Uterus (tissue), 4 donors: ENCODE data around the gene HECW1. TPM values are rescaled to one million over a fixed set of nuclear protein-coding genes. Genes with fewer than 3 reads are reported as not detected.

Experiments used
- DNase-seq, 2 donors: peaks; one replicate each; pipeline ENCODE4 v3.0.0-alpha.2; 2019 to 2020
- H3K27ac ChIP-seq, 2 donors: fragments of 200-600 bp; sonication (generic); 1 replicate in 1 of 2; 2 replicates in 1 of 2; pipeline ENCODE4 v1.5.1; 2016 to 2018
- H3K27me3 ChIP-seq, 2 donors: fragments of 200-600 bp; sonication (generic); one replicate each; pipeline ENCODE4 v1.5.1; 2018 to 2019; ENCODE audit warnings: control low read depth in 1 of 2
- H3K36me3 ChIP-seq, 2 donors: fragments of 200-600 bp; sonication (generic); one replicate each; pipeline ENCODE4 v1.5.1; 2019; ENCODE audit warnings: control low read depth in 1 of 2
- H3K4me1 ChIP-seq, 2 donors: fragments of 200-600 bp; sonication (generic); one replicate each; pipeline ENCODE4 v1.5.1; 2018 to 2019; ENCODE audit warnings: control low read depth in 1 of 2
- H3K4me3 ChIP-seq, 2 donors: fragments of 200-600 bp; sonication (generic); 1 replicate in 1 of 2; 2 replicates in 1 of 2; pipeline ENCODE4 v1.5.1; 2018 to 2019; ENCODE audit warnings: mild to moderate bottlenecking in 1 of 2
- H3K9me3 ChIP-seq, 2 donors: fragments of 200-600 bp; sonication (generic); one replicate each; pipeline ENCODE4 v1.5.1; 2019; ENCODE audit warnings: control low read depth in 1 of 2
- POLR2A ChIP-seq, 2 donors: fragments of 450-650 bp; IDR thresholded peaks; one replicate each; pipeline ENCODE4 v1.6.1; 2016; ENCODE audit warnings: antibody characterized with exemption in 2 of 2, mild to moderate bottlenecking in 1 of 2, moderate library complexity in 1 of 2
- intact Hi-C: fragments of 100-400 bp; cut with DNase I; formaldehyde crosslinking; loops from one replicate; pipeline ENCODE4 v1.15.1; 2023; ENCODE audit warnings: low total_unique reads
- microRNA-seq: library from miRNA; unstranded; fragments of <30 nt; microRNA quantifications from one replicate; pipeline ENCODE4, GENCODE V29; 2016; ENCODE audit warnings: borderline microRNAs expressed, borderline replicate concordance
- small RNA-seq: library from RNA; depleted of rRNA; stranded (forward); fragments of <200 nt; gene quantifications from one replicate; pipeline ENCODE3, GENCODE V24; 2016
- total RNA-seq, 4 donors: library from RNA; depleted of rRNA in 3 of 4; stranded (reverse); fragments of >200 nt in 3 of 4; gene quantifications; one replicate each; pipeline versions ENCODE4 v1.1.0 to v1.2.4, GENCODE V29; 2014 to 2023
- TF ChIP-seq, protein P1 (sequence below), 4 experiments: fragments of 200-600 bp in 2 of 4; fragments of 450-650 bp in 2 of 4; sonication (generic) in 2 of 4; IDR thresholded peaks; one replicate each; pipeline ENCODE4 v1.5.1; 2016 to 2019; ENCODE audit warnings: antibody characterized with exemption in 4 of 4, mild to moderate bottlenecking in 2 of 4, moderate library complexity in 1 of 4
- donor health status: DM: yes; HTN: yes; CAD: no.

The HECW1 gene
- total RNA-seq, 4 donors from 2014 or later = 0.28 TPM; not detected in 3

- Histone ChIP-seq H3K4me3 (no peak overlapping the region), H3K27ac (no peak overlapping the region), H3K36me3 (no peaks in the 10 kb centered on the region), H3K27me3 (no peaks in the 10 kb centered on the region), H3K4me1 (no peaks in the 10 kb centered on the region), H3K9me3 (no peaks in the 10 kb centered on the region)
- no peak for DNase-seq
- intact Hi-C loops = no loop called here
- TF ChIP-seq, protein P1, sequence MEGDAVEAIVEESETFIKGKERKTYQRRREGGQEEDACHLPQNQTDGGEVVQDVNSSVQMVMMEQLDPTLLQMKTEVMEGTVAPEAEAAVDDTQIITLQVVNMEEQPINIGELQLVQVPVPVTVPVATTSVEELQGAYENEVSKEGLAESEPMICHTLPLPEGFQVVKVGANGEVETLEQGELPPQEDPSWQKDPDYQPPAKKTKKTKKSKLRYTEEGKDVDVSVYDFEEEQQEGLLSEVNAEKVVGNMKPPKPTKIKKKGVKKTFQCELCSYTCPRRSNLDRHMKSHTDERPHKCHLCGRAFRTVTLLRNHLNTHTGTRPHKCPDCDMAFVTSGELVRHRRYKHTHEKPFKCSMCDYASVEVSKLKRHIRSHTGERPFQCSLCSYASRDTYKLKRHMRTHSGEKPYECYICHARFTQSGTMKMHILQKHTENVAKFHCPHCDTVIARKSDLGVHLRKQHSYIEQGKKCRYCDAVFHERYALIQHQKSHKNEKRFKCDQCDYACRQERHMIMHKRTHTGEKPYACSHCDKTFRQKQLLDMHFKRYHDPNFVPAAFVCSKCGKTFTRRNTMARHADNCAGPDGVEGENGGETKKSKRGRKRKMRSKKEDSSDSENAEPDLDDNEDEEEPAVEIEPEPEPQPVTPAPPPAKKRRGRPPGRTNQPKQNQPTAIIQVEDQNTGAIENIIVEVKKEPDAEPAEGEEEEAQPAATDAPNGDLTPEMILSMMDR (IDR thresholded peaks at IDR 0.05) = no peak
- TF ChIP-seq POLR2A (IDR thresholded peaks at IDR 0.05) = no peak
Observed at GRCh38 chr7:43604251-43604650, 491.8 kb downstream of the HECW1 start.

- no peak for DNase-seq
- Histone ChIP-seq H3K4me1 (peaks cover 0 to 9% of the 10 kb centered on the region in 2 donors), H3K9me3 (no peaks in the 10 kb centered on the region), H3K4me3 (no peak overlapping the region), H3K27ac (no peak overlapping the region), H3K27me3 (no peaks in the 10 kb centered on the region), H3K36me3 (no peaks in the 10 kb centered on the region)
- intact Hi-C loops = no loop called here
- TF ChIP-seq, protein P1 (IDR thresholded peaks at IDR 0.05) = no peak
- no peak for TF ChIP-seq POLR2A (IDR thresholded peaks at IDR 0.05)
Observed at GRCh38 chr7:43609097-43609496, 496.6 kb downstream of the HECW1 start.

GRCh38 chr7:43612128-43612527, 499.7 kb downstream of the HECW1 start:
- H3K4me3 ChIP-seq = no peak overlapping the region

DNA sequence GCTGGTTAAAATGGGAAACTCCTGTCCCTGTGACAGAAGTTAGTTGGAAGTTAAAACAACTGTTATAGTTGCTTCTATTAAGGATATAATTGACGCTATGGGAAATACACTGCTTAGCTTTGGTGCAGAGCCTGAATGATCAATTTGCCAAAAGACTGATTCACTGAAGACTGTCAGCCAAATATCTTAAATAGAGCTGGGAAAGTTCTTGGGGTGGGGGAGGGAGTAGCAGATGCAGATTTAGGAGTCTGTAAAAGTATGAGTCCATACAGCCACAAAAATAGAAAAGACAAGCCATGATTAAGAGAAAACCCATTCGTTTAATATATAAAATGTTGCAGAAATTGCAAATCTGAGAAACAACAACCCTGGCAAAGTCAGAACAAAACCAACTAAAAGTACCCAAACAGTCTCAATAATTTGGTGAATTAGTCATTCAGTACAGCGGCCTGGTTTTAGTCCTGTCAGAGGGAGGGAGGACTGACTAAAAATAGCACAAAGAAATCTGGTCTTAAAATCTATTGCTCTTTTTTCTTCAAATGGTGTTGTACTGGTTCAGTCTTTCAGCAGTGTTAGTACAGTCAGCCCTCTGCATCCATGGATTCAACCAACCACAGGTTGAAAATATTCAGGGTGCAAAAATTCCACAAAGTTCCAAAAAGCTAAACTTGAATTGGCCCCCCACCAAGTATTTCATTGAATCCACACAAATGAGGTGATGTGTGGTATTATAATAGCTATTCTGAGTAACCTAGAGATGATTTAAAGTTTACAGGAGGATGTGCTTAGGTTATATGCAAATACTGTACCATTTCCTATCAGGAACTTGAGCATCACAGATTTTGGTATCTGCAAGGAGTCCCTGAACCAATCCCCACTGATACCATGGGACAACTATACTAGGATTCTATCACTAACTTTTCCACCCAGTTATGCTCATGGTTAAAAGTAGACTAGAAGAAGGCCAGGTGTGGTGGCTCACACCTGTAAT, 500.4 kb downstream of the HECW1 start:
- no peak for DNase-seq
- intact Hi-C loops = no loop called here
- H3K4me3 ChIP-seq = no peak overlapping the region
- peaks cover 0 to 9% of the 10 kb centered on the region in 2 donors for H3K4me1 ChIP-seq
- no peaks in the 10 kb centered on the region for H3K36me3 ChIP-seq
- peak overlapping the region in 1 of 2 donors; percentile 49 for H3K27ac ChIP-seq
- H3K9me3 ChIP-seq = no peaks in the 10 kb centered on the region
- H3K27me3 ChIP-seq = no peaks in the 10 kb centered on the region
- TF ChIP-seq, protein P1 (IDR thresholded peaks at IDR 0.05) = no peak
- TF ChIP-seq POLR2A (IDR thresholded peaks at IDR 0.05) = no peak

More at GRCh38 chr7:43612128-43612527, 499.7 kb downstream of the HECW1 start:
- intact Hi-C loops = no loop called here
- no peak for TF ChIP-seq POLR2A (IDR thresholded peaks at IDR 0.05)
- TF ChIP-seq, protein P1 (IDR thresholded peaks at IDR 0.05) = no peak
- no peaks in the 10 kb centered on the region for H3K9me3 ChIP-seq
- no peak for DNase-seq
- H3K27ac ChIP-seq = peak overlapping the region in 1 of 2 donors; percentile 49
- H3K4me1 ChIP-seq = peaks cover 0 to 9% of the 10 kb centered on the region in 2 donors
- H3K36me3 ChIP-seq = no peaks in the 10 kb centered on the region
- no peaks in the 10 kb centered on the region for H3K27me3 ChIP-seq

Small RNA genes within 50 kb of the gene (microRNA-seq; reads per million reads assigned to microRNA genes)
- not detected for gene MIR3943

Small RNA genes within 50 kb of the gene (small RNA-seq; reads per million reads assigned to genes)
- gene MIR3943 (not detected), gene RF00019 (not detected), gene RNU6-575P (not detected), gene RNU7-35P (not detected)

Other genes with a start within 250 kb of the HECW1 start
- gene C7orf25, start 200.6 kb upstream of the HECW1 start, total RNA-seq = 10 to 100 TPM in 2 of 4 donors, 1 to 10 TPM in 2; 5.9 to 22.5 (median 11.9) TPM
- 100 to 1,000 TPM in 1 of 4 donors, 10 to 100 TPM in 3; 54.5 to 121 (median 67.2) TPM for gene PSMA2, start 180.5 kb upstream of the HECW1 start, total RNA-seq
- 10 to 100 TPM in 3 of 4 donors, 1 to 10 TPM in 1; 10.0 to 79.4 (median 51.9) TPM for gene MRPL32, start 180.3 kb upstream of the HECW1 start, total RNA-seq